SKM-1 (cell line): ENCODE measurements around the gene SPAG6.
"Not testable (repeated sequence)": the region's sequence is repeated elsewhere in the genome, so short reads cannot be mapped to it uniquely, and the experiment has no call there.

ENCODE experiments used
- DNase-seq: peaks from one replicate; lab custom pipeline; 2025; ENCODE audit not compliant: unreplicated experiment; lab: John Stamatoyannopoulos, UW

The SPAG6 gene

DNA sequence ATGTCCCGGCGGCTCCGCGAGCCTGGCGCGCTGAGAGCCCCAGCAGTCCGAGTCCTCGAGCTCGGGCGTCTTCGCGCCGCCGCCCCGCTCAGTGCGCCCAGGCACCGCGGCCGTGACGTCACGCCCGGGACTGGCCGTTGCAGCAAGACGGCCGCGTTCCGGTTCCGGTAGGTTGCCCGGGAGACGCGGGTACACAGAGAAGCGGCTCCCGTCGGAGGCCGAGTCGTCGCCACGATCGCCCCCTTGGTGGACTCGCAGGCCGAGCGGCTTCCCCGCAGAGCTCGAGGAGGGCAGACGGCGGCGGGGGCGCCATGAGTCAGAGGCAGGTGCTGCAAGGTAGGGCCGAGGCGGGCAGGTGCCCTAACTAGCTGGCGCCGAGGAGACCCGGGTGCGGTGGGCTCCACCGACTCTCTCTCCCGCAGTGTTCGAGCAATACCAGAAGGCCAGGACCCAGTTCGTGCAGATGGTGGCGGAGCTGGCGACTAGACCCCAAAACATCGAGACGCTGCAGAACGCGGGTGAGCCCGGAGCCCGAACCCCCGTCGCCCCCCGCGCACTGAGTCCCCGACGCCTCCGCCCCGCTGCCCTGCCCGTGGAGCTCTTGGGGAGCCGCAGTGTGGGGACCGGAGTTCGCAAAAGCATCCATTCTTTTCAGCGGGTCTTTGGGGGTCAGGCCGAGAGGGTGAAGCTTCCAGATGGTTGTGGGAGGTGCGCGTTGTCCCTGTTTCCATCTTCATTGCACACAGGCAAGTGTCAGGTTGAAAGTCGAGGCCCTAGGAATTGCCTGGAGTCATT, at the start of gene SPAG6:
TSS of gene SPAG6 (plus strand) at position 196 of the 795 bp plus-strand sequence. CDS start at position 312, 116 bp downstream.
- DNase-seq, result no peak

DNA sequence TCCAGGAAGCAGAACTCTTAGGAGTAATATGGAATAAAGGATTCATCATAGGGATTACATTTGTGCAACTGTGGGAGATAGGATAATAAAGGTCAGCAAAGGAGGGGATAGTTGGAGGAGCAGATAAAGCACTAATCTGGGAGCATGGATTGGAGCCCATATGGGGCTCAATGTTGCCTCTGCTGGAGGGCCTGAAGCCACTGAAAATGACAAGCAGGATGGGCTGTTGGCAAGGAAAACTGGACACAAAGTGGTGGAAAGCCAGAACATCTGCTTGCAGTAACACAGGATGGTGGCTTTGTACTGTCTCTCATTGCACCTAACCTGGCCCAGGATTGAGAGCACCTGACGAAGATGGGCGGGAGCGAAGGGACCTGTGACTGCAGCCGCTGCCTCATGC, 44.1 kb upstream of the SPAG6 start:
- DNase-seq, result no peak

DNA sequence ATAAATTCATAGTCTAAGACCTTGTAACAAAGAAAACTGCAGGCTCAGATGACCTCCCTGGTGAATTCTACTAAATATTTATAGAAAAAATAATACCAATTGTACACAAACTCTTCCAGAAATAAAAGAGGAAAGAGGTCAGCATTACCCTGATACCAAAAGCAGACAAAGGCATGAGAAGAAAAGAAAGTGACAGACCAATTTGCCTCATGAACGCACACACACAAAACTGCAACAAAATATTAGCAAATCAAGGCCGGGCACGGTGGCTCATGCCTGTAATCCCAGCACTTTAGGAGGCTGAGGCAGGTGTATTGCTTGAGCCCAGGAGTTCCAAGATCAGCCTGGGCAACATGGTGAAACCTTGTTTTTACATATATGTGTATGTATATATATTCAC, 41.8 kb upstream of the SPAG6 start:
- DNase-seq, result no peak

DNA sequence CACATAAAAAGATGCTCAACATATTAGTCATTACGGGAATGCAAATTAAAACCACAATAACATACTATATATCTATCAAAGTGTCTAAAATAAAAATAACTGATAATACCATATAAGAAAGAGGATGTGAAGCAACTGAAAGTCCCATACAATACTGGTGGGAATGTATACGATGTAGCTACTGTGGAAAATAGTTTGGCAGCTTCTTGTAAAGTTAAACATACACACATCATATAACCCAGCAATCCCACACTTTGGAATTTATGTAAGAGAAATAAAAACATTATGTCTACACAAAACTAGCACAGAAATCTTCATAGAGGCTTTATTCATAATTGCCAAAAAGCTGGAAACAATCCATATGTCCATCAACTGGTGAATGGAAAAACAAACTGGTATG, 39.6 kb upstream of the SPAG6 start:
- no peak for DNase-seq

DNA sequence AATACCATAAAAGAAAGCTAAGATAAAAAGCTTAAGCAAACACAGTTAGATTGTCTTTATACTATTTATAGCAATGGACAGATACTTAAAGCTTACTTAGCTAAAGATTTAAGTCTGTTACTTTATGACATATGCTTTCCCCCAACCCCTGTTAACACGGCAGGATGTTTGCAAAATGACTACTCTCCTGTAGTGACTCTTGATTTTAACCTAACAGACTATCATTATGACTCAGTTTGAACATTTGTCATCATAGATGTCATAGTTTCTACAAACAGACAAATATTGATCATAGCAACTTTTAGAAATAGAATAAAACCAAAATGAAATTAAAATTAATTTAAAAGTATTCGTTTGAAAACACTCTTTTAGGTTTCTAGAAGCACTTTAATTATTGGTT, 36.9 kb upstream of the SPAG6 start:
- DNase-seq, result no peak

DNA sequence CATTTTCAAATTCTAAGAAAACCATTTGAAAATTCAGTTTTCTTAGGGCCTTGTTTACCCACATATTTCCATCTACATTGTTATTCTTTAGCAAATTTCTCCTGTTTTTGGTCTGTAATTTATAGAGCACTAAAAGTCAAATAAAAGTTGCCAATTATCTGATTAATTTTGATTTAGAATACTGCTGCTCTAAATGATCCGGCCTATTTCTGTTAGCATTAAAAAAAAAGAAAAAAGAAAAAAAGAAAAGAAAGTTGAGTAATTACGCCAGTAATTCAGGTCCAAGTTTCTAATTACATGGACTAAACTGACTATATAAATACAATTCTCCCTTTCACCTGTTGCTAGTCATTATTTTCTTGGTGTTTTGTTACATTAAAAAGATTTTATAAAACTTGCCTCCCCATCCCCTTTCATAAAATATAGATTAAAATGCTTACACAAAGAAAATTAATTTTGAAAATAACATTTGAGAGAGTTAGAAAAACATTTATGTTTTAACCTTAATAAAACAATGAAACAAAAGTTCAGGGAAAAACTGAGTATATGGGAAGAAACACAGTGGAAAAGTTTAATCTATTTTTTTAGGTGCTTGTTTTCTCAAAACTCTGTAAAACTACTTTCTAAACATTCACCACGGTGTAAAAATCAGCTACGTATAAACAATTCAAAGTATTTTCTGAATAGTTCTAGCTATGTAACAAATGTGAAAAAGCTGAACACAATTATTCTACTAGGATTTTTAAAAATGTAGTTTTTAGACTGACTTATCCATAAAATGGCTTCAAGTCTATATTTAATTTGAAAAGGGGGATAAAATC, 35.9 kb upstream of the SPAG6 start:
- DNase-seq, result no peak

DNA sequence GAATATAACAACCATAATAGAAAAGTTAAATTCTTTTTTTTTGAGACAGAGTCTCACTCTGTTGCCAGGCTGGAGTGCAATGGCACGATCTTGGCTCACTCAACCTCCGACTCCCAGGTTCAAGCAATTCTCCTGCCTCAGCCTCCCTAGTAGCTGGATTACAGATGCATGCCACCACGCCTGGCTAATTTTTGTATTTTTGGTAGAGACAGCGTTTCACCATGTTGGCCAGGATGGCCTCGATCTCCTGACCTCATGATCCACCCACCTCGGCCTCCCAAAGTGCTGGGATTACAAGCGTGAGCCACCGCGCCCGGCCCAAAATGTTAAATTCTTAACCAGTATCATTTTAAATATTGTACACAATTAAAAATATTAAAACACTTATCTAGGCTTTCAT, 35.3 kb upstream of the SPAG6 start:
- not testable (repeated sequence) for DNase-seq

DNA sequence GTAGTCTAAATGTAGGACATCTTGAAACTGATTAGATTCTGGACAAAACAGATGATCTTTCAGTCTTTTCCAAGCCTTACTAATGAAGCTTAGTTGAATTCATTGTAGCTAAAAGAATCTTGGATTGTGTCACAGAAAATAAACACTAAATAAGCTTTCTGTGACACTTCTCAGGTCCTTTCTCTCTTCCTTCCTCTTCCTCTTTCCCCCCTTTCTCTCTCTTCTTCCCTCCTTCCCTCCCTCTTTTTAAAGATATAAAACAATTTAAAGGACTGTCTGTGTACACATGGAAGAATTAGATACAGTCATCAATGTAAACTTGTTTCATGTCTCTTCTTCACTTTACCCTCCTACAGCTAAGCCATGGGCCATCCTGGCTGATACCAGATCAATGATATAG, 34.4 kb upstream of the SPAG6 start:
- DNase-seq, result no peak

DNA sequence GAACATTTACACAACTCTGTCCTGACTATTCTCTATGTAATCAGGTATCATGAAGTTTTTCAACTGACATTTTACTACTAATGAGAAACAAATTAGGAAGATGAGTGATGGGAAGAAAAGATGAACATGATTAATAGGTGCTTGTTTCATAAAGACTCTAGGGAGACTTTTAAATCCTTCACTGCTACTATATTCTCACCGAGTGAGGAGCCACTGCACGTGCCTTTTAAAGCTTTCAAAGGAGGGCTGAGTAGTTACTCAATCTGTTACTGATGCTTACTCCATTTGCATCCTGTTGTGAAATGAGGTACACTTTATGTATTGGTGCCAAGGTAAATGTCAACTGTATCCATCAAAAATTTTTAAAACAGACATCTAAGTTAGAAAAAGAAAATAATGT, 30.4 kb upstream of the SPAG6 start:
- DNase-seq, result no peak

DNA sequence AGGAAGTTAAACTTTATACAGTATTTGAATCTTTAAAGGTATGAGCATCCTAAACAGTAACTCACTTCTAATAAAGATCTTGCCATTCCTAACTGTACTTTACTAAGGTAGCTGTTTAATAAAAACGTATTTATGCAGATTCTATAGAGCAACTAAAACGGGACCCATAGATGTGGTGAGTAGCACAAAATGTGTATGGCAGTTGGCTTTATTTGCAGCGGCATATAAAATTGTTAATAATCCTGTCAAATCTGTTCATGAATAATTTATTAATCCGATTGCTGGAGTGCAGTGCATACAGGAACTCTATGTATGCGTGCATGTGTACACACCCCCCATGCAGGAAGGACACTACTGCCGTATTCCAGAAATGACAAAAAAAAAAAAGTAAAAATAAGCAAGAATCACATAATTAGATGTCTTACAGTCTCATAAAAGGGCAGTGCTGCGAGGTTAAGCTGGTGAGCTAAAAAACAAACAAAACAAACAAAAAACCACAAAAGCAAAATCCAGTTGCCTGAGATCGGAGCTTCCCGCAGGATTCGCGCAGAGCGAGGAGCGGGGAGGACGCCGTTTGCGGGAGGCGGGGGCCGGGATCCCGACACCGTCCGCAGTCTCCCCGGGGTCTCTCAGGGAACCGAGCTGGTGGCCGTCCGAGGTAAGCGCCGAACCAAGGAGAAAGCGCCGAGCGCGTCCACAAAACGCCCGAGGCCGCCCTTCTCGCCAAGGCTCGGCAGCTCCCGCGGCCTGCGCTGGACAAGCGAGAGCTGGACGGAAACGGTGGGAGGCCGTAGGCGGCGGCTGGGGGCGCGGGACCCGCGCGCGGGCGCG, 29.6 kb upstream of the SPAG6 start:
- DNase-seq, result no peak

DNA sequence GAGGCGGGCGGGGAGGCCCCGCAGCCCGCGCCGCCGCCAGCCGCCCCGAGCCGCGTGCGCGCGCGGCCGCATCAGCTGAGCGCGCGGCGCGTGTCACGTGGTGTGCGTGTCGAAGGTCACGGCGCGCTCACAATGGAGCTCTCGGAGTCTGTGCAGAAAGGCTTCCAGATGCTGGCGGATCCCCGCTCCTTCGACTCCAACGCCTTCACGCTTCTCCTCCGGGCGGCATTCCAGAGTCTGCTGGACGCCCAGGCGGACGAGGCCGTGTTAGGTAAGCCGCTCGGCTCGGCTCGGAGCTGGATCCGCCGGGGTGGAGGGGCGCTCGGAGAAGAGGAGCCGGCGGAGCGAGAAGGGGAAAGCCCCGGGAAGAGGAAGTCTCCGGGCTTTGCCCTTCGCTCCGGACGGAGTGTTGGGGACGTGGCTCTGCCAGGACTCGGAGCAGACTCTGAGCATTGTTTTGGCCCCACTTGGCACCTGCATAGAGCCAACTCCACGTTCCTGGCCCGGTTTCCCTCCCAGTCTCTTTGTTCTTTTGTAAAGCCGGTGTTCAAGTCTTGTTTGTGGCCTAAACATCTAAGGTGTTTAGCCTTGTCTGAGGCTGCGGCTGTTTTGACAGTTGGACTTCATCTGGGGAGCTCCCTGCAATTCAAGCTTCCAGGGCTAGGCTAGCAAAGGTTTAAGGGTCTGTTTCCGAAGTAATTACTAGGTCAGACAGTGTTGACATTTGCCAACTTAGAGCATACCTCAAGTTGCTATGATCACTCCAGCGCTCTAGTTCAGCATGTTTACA, 28.8 kb upstream of the SPAG6 start, which contains the start of gene COMMD3:
TSS of gene COMMD3 (plus strand) at position 103 of the 790 bp plus-strand sequence. CDS start at position 133, 30 bp downstream.
- peak; percentile 36 for DNase-seq

DNA sequence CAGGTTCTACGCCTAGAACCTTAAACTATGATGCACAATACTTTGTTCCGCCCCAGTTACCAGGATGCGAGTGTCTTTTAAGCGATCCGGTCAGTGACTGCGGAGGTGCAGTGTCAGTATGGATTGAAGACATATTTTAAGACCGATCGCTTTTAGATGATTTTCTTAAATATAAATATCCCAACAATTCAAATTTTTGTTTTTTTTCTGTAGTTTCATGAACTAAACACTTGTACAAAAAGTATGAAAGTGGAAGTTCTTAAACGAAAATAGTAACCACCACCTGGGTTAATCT, 28.3 kb upstream of the SPAG6 start:
- no peak for DNase-seq

DNA sequence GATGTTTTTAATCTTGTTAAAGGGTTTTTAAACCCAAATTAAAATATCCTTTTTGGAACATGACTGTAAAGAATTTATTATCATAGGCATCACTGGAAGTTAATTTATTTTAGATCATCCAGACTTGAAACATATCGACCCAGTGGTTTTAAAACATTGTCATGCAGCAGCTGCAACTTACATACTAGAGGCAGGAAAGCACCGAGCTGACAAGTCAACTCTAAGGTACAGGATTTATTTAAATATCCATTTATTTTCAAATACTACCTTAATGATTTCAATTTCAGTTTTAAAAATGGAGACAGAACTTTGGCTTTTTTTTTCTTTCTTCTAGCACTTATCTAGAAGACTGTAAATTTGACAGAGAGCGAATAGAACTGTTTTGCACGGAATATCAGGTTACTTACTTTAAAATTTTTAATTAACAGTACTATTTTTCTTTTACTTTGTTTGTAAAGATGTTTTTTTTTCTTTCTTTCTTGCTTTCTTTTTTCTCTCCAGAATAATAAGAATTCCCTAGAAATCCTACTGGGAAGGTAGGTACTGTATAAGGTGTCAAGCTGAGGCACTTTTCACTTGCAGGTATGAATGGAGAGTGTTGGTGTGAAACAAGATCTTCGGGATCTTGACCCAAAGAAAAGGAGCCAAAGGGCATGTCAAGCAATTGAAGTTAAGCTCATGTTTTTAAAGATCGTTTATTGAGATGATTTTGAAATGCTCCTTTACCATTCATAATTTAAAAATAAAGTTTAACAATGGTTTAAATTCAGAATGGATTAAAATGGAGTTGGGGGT, 27.3 kb upstream of the SPAG6 start:
- no peak for DNase-seq

DNA sequence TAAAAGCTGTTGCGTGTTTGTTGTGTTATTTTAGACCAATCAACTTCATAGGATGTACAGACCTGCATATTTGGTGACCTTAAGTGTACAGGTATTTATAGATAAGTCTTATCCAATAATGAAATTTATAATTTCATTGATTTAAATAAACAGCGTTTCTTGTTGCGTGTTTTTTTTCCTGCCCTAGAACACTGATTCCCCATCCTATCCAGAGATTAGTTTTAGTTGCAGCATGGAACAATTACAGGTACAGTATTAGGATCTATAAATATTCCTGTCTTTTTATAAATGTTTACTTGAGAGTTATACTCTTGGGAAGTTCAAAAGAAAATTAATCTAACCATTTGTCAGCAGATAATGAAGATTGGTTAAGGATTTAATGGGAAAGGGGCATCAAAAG, 26.5 kb upstream of the SPAG6 start:
- DNase-seq, result no peak

DNA sequence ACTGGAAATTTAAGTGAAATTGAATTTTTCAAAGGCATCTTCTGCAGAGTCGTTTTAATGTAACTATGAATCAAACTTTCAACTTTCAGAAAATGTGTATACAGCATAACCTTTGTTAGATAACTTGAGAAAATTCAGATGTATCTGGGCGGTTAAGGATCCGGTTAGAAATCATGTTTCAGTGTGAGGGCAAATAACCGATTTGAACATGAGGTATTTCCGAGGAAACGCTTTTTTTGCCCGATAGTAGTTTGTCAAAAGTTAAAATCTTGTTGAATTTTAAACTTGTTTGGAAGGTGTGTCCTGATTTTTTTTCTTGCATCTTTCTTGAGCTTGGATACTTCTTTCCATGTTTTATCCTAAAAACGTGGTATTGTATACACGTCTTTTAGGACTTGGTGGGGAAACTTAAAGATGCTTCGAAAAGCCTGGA, 25.7 kb upstream of the SPAG6 start:
- no peak for DNase-seq

DNA sequence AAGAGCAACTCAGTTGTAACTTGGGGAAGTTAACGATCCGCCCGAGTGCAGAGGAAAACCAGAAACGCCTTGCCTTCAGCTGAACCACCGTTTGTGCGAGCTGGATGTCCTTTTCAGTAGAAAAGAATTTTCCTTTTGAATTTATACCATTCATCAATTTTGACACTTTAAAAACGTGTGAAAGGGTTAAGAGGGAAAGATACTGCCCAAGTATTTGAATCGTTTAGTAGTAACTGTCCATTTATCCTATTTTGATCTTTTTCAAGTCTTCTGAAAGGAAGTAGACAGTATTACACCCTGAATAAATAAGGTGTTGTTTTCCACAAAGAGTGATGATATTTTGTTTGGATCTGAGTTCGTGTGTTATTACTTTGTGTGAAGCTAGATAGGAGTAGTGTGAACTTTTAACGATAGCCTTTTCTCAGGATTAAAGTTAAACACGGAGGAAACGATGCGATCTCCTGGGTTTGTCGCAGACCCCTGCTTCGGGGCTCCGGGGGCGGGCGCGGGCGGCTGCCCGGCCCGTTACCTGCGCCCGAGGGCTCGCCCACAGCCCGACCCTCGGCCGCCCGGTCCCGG, 25.2 kb upstream of the SPAG6 start:
- DNase-seq, result no peak

DNA sequence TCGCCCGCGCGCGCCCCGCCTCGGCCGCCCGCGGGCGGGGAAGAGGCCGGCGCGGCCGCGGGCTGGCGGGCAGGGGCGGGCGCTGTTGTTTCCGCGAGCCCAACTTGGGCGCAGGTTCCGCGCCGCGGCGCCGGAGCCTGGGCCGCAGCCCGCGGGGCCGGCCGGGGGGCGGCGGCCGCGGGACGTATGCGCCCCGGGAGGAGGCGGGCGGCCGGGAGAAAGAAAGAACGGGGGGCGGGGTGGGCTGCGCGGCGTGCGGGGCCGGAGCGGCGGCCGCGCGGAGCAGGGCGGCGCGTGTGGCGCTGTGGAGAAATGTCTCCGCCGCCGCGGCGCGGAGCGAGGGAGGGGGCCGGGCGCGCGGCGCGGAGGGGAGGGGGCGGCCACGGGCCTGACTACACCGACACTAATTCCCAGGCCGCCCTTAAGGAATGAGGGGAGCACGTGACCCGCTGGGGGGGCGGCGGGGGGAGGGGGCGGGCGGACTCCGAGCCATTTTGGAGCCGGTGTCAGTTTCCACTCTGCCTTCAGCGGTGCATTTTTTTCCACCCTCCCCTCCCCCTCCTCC, 24.6 kb upstream of the SPAG6 start, which contains the start of gene BMI1:
TSS of gene BMI1 (plus strand) at position 509 of the 565 bp plus-strand sequence. CDS start 5,351 bp downstream, outside the sequence.
- DNase-seq, result no peak

DNA sequence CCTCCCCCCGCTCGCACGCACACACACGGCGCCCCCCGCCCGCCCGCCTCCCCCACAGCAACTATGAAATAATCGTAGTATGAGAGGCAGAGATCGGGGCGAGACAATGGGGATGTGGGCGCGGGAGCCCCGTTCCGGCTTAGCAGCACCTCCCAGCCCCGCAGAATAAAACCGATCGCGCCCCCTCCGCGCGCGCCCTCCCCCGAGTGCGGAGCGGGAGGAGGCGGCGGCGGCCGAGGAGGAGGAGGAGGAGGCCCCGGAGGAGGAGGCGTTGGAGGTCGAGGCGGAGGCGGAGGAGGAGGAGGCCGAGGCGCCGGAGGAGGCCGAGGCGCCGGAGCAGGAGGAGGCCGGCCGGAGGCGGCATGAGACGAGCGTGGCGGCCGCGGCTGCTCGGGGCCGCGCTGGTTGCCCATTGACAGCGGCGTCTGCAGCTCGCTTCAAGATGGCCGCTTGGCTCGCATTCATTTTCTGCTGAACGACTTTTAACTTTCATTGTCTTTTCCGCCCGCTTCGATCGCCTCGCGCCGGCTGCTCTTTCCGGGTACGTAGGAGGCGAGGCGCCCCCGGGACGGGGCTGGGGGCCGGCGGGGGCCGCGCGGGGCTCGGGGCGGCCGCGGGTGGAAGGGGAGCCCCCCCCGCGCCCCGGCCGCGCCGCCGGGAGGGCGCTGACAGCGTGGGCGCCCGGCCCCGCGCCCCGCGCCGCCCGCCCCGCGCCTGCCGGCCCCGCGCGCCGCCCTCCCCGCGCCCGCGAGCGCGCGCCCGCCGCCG, 24.0 kb upstream of the SPAG6 start:
- DNase-seq, result no peak
